ENCODE measurements around the gene CTNNA3.

GRCh38 chr10:66575251-66575855 lies 1120.6 kb downstream of the CTNNA3 start:
- TF ChIP-seq, protein P1, sequence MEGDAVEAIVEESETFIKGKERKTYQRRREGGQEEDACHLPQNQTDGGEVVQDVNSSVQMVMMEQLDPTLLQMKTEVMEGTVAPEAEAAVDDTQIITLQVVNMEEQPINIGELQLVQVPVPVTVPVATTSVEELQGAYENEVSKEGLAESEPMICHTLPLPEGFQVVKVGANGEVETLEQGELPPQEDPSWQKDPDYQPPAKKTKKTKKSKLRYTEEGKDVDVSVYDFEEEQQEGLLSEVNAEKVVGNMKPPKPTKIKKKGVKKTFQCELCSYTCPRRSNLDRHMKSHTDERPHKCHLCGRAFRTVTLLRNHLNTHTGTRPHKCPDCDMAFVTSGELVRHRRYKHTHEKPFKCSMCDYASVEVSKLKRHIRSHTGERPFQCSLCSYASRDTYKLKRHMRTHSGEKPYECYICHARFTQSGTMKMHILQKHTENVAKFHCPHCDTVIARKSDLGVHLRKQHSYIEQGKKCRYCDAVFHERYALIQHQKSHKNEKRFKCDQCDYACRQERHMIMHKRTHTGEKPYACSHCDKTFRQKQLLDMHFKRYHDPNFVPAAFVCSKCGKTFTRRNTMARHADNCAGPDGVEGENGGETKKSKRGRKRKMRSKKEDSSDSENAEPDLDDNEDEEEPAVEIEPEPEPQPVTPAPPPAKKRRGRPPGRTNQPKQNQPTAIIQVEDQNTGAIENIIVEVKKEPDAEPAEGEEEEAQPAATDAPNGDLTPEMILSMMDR (IDR thresholded peaks at IDR 0.05 in 4 of 5, conservative IDR thresholded peaks at IDR 0.05 in 1 of 5): no peak
- TF ChIP-seq POLR2A (IDR thresholded peaks at IDR 0.05): no peak
